A549 (cell line): ENCODE results near the gene KRTAP5-8. TPM values are rescaled to one million over a fixed set of nuclear protein-coding genes. Genes with fewer than 3 reads are reported as not detected.
"Not testable (repeated sequence)": the region's sequence is repeated elsewhere in the genome, so short reads cannot be mapped to it uniquely, and the experiment has no call there.

Experiments used
- ATAC-seq, 2 experiments: fragments of 200-7000 bp in 1 of 2; fragments of >200 bp in 1 of 2; cut with Nextera tagmentation in 1 of 2; cut with Tn5 transposase in 1 of 2; 3 replicates each; pipeline versions ENCODE4 v1.8.0 to v1.9.1; 2018 to 2020; ENCODE audit warnings: mild to moderate bottlenecking in 1 of 2, moderate library complexity in 1 of 2
- CTCF ChIA-PET: fragments of 300-600 bp; sonication (Branson Sonifier 250); formaldehyde crosslinking; extraction: SDS; loops from one replicate; lab custom pipeline; 2021; ENCODE audit warnings: antibody characterized with exemption, inconsistent platforms; lab: Yijun Ruan, JAX
- POLR2A ChIA-PET: fragments of 350-600 bp; formaldehyde crosslinking; extraction: SDS; loops from one replicate; lab custom pipeline; 2021; ENCODE audit warnings: antibody characterized with exemption, inconsistent platforms; lab: Yijun Ruan, JAX
- DNase-seq, 2 experiments: peaks; one replicate each; pipeline versions ENCODE4 v3.0.0 to v3.0.0-alpha.2; 2011 to 2016; ENCODE audit warnings: low read depth in 1 of 2, low spot score in 1 of 2
- FAIRE-seq: peaks from 2 replicates; lab custom pipeline; 2011; peaks lifted over from hg19 to GRCh38; lab: Jason Lieb, UNC
- H3K27ac ChIP-seq, 2 experiments: fragments of >200 bp; sonication (Bioruptor Twin); formaldehyde crosslinking; 3 replicates each; pipeline ENCODE4 v1.5.1; 2016 to 2017
- H3K4me1 ChIP-seq: fragments of >200 bp; sonication (Bioruptor Twin); formaldehyde crosslinking; 3 replicates; pipeline ENCODE4 v1.6.1; 2016
- H3K4me2 ChIP-seq: fragments of >200 bp; sonication (Bioruptor Twin); formaldehyde crosslinking; 3 replicates; pipeline ENCODE4 v1.6.1; 2016
- H3K4me3 ChIP-seq: fragments of >200 bp; sonication (Bioruptor Twin); formaldehyde crosslinking; 3 replicates; pipeline ENCODE4 v1.5.1; 2016
- H3K9me3 ChIP-seq: fragments of >200 bp; sonication (Bioruptor Twin); formaldehyde crosslinking; 3 replicates; pipeline ENCODE4 v1.6.1; 2016
- BHLHE40 ChIP-seq: IDR thresholded peaks from 2 replicates; pipeline ENCODE4 v1.6.1; 2012; ENCODE audit warnings: low read depth, low read length, inconsistent platforms
- CBX8 ChIP-seq: fragments of 200-600 bp; sonication (generic); IDR thresholded peaks from 2 replicates; pipeline ENCODE4 v1.6.1; 2016
- EHMT2 ChIP-seq: fragments of 200-600 bp; sonication (generic); IDR thresholded peaks from 2 replicates; pipeline ENCODE4 v1.6.1; 2016; ENCODE audit warnings: antibody characterized with exemption, low read depth, mild to moderate bottlenecking, moderate library complexity
- ESRRA ChIP-seq: fragments of 150-350 bp; IDR thresholded peaks from 2 replicates; pipeline ENCODE4 v1.6.1; 2014; ENCODE audit warnings: mild to moderate bottlenecking, low read length, borderline replicate concordance
- FOSB ChIP-seq: fragments of 250-450 bp; sonication (Bioruptor Pico); IDR thresholded peaks from 2 replicates; pipeline ENCODE4 v1.5.0; 2020; ENCODE audit warnings: mild to moderate bottlenecking, moderate library complexity
- HDAC2 ChIP-seq: fragments of 200-600 bp; sonication (generic); IDR thresholded peaks from 2 replicates; pipeline ENCODE4 v1.6.1; 2016
- HEYL ChIP-seq: fragments of 250-450 bp; sonication (Bioruptor Pico); IDR thresholded peaks from 2 replicates; pipeline ENCODE4 v1.8.0; 2021; ENCODE audit warnings: mild to moderate bottlenecking, moderate library complexity
- HMGXB4 ChIP-seq: fragments of 250-450 bp; sonication (Bioruptor Pico); IDR thresholded peaks from 2 replicates; pipeline ENCODE4 v1.5.0; 2021; ENCODE audit warnings: mild to moderate bottlenecking, moderate library complexity, borderline replicate concordance
- HOXB13 ChIP-seq: fragments of 250-450 bp; sonication (Bioruptor Pico); IDR thresholded peaks from 2 replicates; pipeline ENCODE4 v1.5.0; 2020; ENCODE audit warnings: low read depth, mild to moderate bottlenecking, moderate library complexity
- HOXB5 ChIP-seq: fragments of 250-450 bp; sonication (Bioruptor Pico); IDR thresholded peaks from 2 replicates; pipeline ENCODE4 v1.5.0; 2020; ENCODE audit warnings: mild to moderate bottlenecking, moderate library complexity
- NFE2L2 ChIP-seq: fragments of 150-350 bp; conservative IDR thresholded peaks from 2 replicates; pipeline ENCODE4 v1.6.1; 2014; ENCODE audit warnings: low read length
- NPAS2 ChIP-seq: fragments of 250-450 bp; sonication (Bioruptor Pico); IDR thresholded peaks from 2 replicates; pipeline ENCODE4 v1.8.0; 2022; ENCODE audit warnings: mild to moderate bottlenecking, moderate library complexity, borderline replicate concordance
- RARB ChIP-seq: fragments of 250-450 bp; sonication (Bioruptor Pico); IDR thresholded peaks from 2 replicates; pipeline ENCODE4 v1.8.0; 2021; ENCODE audit warnings: mild to moderate bottlenecking, moderate library complexity
- REST ChIP-seq: fragments of 200-600 bp; sonication (generic); IDR thresholded peaks from 2 replicates; pipeline ENCODE4 v1.6.1; 2016; ENCODE audit warnings: antibody characterized with exemption, mild to moderate bottlenecking, moderate library complexity
- RFX5 ChIP-seq: fragments of 450-650 bp; IDR thresholded peaks from 2 replicates; pipeline ENCODE4 v1.7.1; 2014; ENCODE audit warnings: antibody characterized with exemption, mild to moderate bottlenecking, moderate library complexity
- RNF2 ChIP-seq: fragments of 200-600 bp; sonication (generic); IDR thresholded peaks from 2 replicates; pipeline ENCODE4 v1.6.1; 2016; ENCODE audit warnings: low read depth, mild to moderate bottlenecking, antibody characterized with exemption, moderate library complexity, borderline replicate concordance
- SMC3 ChIP-seq: fragments of >200 bp; sonication (Bioruptor Twin); formaldehyde crosslinking; IDR thresholded peaks from 3 replicates; pipeline ENCODE4 v1.6.1; 2018; ENCODE audit warnings: inconsistent platforms
- ZNF302 ChIP-seq: fragments of 250-450 bp; sonication (Bioruptor Pico); IDR thresholded peaks from 2 replicates; pipeline ENCODE4 v1.9.0; 2021; ENCODE audit warnings: inconsistent platforms, mild to moderate bottlenecking, moderate library complexity
- WGBS: methylation state at CpG from one replicate; pipeline ENCODE4 v1.1.6; 2017; ENCODE audit errors: missing lambda C conversion rate; 5-methylcytosine and 5-hydroxymethylcytosine counted together
- polyA minus RNA-seq: library from RNA; depleted of rRNA, polyadenylated mRNA; stranded (reverse); fragments of >200 nt; gene quantifications from 2 replicates; pipeline ENCODE4 v1.2.3, GENCODE V29; 2011; rRNA and poly(A)+ RNA removed
- polyA plus RNA-seq, 4 experiments: library from polyadenylated mRNA; depleted of rRNA in 3 of 4; stranded (reverse); fragments of >200 nt; fragmentation: RNase III in 1 of 4; extraction: RNeasy Plus Mini Kit Qiagen cat#74134 plus additional on column Dnase treatment in 1 of 4; gene quantifications; 2 replicates in 3 of 4; 3 replicates in 1 of 4; pipeline ENCODE4 v1.2.3, GENCODE V29; 2011 to 2017

Gene KRTAP5-8
- polyA plus RNA-seq (2011; rRNA removed) (not detected in 2 replicates), polyA plus RNA-seq (2017; fragmentation: RNase III; extraction: RNeasy Plus Mini Kit Qiagen cat#74134 plus additional on column Dnase treatment) (not detected in 3 replicates), polyA minus RNA-seq (0.25 TPM in 1 of 2 replicates, not detected in the other)
- polyA plus RNA-seq (2012; cell fraction: cytosol; rRNA removed), result not detected in 2 replicates
- 0.28 and 0.37 TPM in 2 replicates for polyA plus RNA-seq (2012; cell fraction: nucleus; rRNA removed)

GRCh38 chr11:71537977-71538665 is at the start of gene KRTAP5-8:
KRTAP5-8 (plus strand) TSS chr11:71538025; CDS start chr11:71538056, 31 bp downstream.
- FAIRE-seq, H3K27ac ChIP-seq, H3K4me3 ChIP-seq, ATAC-seq, DNase-seq, H3K9me3 ChIP-seq, POLR2A ChIA-PET, H3K4me2 ChIP-seq, H3K4me1 ChIP-seq: not testable (repeated sequence)
- CTCF ChIA-PET, result interaction anchor here (1.3 kb wide), 1 partner anchor 13 kb away, joined by 4 read pairs; no protein-coding TSS in a partner anchor
- WGBS, result no CpG with 5 or more reads among the region's 4 CpGs

- Histone ChIP-seq H3K4me2 (no peak overlapping the region), H3K4me1 (peaks cover 13% of the 10 kb centered on the region; the same call in 2 of the 3 replicates), H3K9me3 (no peaks in the 10 kb centered on the region), H3K27ac (no peak overlapping the region), H3K4me3 (no peak overlapping the region)
- FAIRE-seq (no peak), DNase-seq (no peak), ATAC-seq (no peak)
- 73% methylated on average over 6 of the region's 6 CpGs for WGBS
- ChIA-PET CTCF (interaction anchor here (1.5 kb wide), 1 partner anchor 18 kb away, joined by 3 read pairs; no protein-coding TSS in a partner anchor), POLR2A (no interaction called here)
- TF ChIP-seq HEYL (CRISPR knock-in tag), result no peak
- TF ChIP-seq HOXB13 (CRISPR knock-in tag), result no peak
- TF ChIP-seq EHMT2, result no peak
- TF ChIP-seq SMC3, result no peak
- no peak for TF ChIP-seq FOSB (CRISPR knock-in tag)
- no peak for TF ChIP-seq RFX5
- TF ChIP-seq ZNF302 (CRISPR knock-in tag), result no peak
- TF ChIP-seq BHLHE40, result no peak
- no peak for TF ChIP-seq RARB (CRISPR knock-in tag)
Measured at GRCh38 chr11:71488681-71489270, 49.0 kb upstream of the KRTAP5-8 start.

- ATAC-seq (peak in 1 of 2 experiments; percentile 66; a peak in 3 of 6 replicates), DNase-seq (peak; percentile 23 to 27), FAIRE-seq (no peak)
- ChIA-PET POLR2A (no interaction called here), CTCF (interaction anchor here (1.5 kb wide), 1 partner anchor 17 kb away, joined by 3 read pairs; no protein-coding TSS in a partner anchor)
- no peak for TF ChIP-seq HMGXB4 (CRISPR knock-in tag)
- TF ChIP-seq NFE2L2, result no peak
- H3K27ac ChIP-seq, result no peak overlapping the region
- no peak overlapping the region for H3K4me2 ChIP-seq
- no peaks in the 10 kb centered on the region for H3K9me3 ChIP-seq
- peaks cover 13% of the 10 kb centered on the region; the same call in 2 of the 3 replicates for H3K4me1 ChIP-seq
- no peak overlapping the region for H3K4me3 ChIP-seq
- 58% methylated on average over 14 of the region's 15 CpGs for WGBS
Measured at GRCh38 chr11:71489311-71490043, 48.3 kb upstream of the KRTAP5-8 start.

- Histone ChIP-seq H3K4me3 (no peak overlapping the region), H3K4me2 (no peak overlapping the region), H3K4me1 (peaks cover 13% of the 10 kb centered on the region; the same call in 2 of the 3 replicates), H3K27ac (no peak overlapping the region), H3K9me3 (no peaks in the 10 kb centered on the region)
- no peak for DNase-seq
- TF ChIP-seq NPAS2 (CRISPR knock-in tag) (no peak), REST (no peak), HDAC2 (no peak), HOXB5 (CRISPR knock-in tag) (no peak), ESRRA (no peak), CBX8 (no peak), RNF2 (no peak)
- no peak for ATAC-seq
- ChIA-PET POLR2A (no interaction called here), CTCF (interaction anchor here (1.5 kb wide), 1 partner anchor 17 kb away, joined by 3 read pairs; no protein-coding TSS in a partner anchor)
- FAIRE-seq, result no peak
- WGBS, result 95% methylated on average over 23 of the region's 23 CpGs
Measured at GRCh38 chr11:71490044-71490730, 47.6 kb upstream of the KRTAP5-8 start.
